Astrocyte of the cerebellum (primary cell): ENCODE measurements around the gene PPM1J.

ENCODE experiments used
- DNase-seq: peaks from one replicate; pipeline ENCODE4 v3.0.0-alpha.2; 2011; ENCODE audit warnings: low read depth
- H3K4me3 ChIP-seq: 2 replicates; pipeline ENCODE4 v1.5.1; 2011; ENCODE audit warnings: mild to moderate bottlenecking, low read depth, low read length, moderate library complexity
- in situ Hi-C: cut with HindIII; loops from 2 replicates; pipeline ENCODE4 v1.10.0; 2017; ENCODE audit warnings: low sequenced_read_pairs
- TF ChIP-seq, protein P1 (sequence below): IDR thresholded peaks from 2 replicates; pipeline ENCODE4 v1.5.1; 2012; ENCODE audit warnings: low read length, low read depth, moderate library complexity, mild to moderate bottlenecking; ENCODE audit errors: missing control alignments

The PPM1J gene

DNA sequence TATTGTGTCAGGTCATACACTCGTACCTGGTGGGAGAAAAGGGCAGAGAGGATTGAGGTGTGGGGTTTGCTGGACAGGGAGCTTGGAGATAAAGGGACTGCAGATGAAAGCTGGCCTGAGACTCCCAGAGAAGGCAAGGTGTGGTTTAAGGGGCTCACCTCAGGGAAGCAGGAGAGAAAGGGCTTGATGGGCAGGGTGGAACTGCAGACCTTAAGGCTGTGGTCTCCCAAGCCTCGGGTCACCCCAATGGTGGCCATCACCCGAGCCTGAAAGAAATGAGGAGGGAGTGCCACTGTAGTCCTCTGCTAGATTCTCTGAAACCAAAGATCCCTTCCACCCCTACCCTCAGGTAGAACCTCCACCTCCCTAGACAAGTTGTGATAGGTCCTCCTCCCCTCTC, 4.5 kb downstream of the PPM1J start:
- no peak for DNase-seq
- in situ Hi-C loops = no loop called here
- no peak overlapping the region for H3K4me3 ChIP-seq
- TF ChIP-seq, protein P1, sequence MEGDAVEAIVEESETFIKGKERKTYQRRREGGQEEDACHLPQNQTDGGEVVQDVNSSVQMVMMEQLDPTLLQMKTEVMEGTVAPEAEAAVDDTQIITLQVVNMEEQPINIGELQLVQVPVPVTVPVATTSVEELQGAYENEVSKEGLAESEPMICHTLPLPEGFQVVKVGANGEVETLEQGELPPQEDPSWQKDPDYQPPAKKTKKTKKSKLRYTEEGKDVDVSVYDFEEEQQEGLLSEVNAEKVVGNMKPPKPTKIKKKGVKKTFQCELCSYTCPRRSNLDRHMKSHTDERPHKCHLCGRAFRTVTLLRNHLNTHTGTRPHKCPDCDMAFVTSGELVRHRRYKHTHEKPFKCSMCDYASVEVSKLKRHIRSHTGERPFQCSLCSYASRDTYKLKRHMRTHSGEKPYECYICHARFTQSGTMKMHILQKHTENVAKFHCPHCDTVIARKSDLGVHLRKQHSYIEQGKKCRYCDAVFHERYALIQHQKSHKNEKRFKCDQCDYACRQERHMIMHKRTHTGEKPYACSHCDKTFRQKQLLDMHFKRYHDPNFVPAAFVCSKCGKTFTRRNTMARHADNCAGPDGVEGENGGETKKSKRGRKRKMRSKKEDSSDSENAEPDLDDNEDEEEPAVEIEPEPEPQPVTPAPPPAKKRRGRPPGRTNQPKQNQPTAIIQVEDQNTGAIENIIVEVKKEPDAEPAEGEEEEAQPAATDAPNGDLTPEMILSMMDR = no peak

DNA sequence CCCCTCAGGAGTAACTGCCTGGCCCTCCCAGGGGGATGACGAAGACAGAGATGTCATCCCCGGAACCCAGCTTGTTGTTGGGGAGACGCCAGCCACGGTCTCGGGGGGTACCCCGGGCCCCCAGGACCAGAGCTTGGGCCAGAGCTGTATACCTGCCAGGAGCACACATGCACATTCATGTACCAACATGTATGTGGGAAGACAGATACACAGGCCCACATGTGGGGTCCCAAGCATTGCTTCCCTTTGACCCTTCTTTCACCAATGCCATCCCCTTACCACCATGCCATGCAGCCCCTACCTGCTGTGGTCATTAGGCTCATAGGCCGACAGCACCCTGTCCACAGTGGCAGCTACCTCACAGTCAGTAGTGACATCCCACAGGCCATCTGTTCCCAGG, 5.0 kb downstream of the PPM1J start:
- TF ChIP-seq, protein P1 = no peak
- H3K4me3 ChIP-seq = no peak overlapping the region
- in situ Hi-C loops = no loop called here
- no peak for DNase-seq

DNA sequence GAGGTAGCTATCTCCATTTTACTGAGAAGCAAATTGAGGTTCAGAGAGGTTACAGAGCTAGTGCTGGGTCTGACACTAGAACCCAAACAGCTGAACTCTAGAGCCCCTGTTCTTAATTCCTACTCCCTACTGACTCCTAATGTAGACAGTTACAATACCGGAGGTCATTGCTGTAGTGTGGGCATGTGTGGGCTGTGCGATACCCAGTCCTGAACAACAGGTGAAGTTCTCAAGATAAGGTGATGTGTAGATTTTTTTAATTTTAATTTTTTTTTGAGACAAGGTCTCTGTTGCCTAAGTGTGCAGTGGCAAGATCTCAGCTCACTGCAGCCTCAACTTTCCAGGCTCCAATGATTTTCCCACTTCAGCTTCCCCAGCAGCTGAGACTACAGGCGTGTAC, 6.6 kb downstream of the PPM1J start:
- TF ChIP-seq, protein P1 = no peak
- DNase-seq = no peak
- H3K4me3 ChIP-seq = no peak overlapping the region
- in situ Hi-C loops = no loop called here

DNA sequence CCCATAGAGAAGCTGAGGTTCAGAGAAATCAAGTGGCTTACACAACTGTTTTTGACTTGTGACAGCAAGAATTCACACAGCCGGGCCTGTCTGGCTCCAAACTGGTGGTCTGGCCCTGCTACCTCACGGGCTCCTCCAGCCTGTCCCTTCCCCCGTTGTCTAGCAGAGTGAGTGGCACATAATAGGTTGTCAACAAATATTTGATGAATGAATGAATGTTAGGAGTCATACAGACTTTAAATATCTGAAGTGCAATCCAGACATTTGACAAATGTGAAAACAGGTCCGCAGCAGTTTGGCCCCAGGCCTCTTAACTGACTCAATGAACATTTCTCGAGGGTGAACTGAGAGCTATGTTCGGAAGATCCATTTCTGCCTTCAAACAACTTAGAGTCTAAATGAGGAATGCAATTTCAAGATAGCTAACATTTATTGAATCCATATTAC, 7.1 kb downstream of the PPM1J start:
- in situ Hi-C loops = no loop called here
- no peak overlapping the region for H3K4me3 ChIP-seq
- TF ChIP-seq, protein P1 = no peak
- DNase-seq = no peak

DNA sequence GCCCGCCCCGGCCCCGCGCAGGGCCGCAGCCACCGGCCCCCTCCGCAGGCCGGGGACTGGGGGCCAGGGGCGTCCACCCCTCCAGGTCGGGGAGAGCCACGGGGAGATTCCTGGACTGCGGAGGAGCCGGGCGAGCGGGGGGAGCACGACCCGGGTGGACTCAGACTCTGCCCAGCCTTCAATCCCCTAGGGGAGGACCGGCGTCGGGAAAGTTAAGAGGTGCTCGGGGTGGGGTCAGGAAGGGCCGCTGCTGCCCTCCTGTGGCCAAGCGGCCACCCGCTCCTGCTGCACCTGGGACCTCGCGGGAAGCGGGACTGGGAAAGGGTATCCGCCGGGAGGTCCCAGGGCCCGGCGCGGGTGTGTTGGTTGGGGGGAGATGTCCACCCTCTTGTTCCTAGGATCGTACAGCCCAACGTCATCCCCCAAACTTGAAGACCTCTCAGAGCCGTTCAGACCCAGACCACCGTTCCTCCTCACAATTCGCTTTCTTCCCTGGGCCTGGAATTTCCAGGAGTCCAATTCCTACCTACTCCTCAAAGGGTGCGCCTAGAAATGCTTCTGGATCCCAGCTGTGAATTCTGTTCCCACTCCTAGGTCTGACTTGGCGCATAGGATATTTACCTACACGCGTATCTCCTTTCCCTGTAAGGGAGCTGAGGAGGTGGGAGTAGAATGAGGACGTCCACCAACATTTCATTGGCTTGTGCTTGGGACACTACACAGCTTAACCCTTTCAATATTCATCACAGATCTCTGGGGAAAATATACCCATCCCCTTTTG, 7.7 kb downstream of the PPM1J start:
- DNase-seq = peak; percentile 60
- in situ Hi-C loops = no loop called here
- H3K4me3 ChIP-seq = peak overlapping the region; percentile 92
- TF ChIP-seq, protein P1 = peak; percentile 91

DNA sequence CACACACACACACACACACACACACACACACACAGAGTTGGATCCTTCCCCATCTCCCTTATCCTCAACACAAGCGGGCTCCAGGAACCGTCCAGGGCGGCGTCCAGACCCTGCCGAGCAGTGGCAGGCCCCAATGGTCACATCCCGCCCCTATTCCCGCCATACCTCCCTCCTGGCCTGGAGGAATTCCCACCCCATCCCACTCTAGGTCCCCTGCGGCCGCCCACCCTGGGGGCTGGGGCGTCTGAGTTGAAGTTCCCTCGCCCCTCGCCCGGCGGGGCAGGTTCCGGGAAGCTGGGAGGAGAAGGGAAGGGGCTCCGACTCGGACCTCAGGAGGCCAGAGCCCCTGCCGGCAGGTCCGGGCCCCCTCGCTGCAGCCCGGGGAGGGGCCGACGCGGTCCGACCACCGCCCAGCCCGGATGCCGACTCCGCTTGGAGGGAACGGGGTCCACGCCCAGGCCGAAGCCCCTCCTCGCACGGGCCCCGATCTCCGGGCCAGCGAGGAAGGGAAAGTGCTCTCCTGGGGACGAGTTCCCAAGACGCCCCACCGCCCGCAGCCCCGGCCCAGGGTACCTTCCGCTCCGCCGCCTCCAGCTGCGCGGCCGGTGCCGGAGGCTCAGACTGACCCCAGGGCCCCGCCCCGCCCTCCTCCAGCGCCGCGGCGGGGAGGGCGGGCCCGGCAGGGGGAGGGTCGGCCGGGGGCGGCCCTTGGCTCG, 8.5 kb downstream of the PPM1J start, which contains the start of gene RHOC:
Gene RHOC, minus strand, starts transcription at position 623 of the 716 bp plus-strand sequence. CDS start 3,328 bp downstream, outside the sequence.
- TF ChIP-seq, protein P1 = no peak
- in situ Hi-C loops = no loop called here
- H3K4me3 ChIP-seq = peak within 1 kb of the TSS; percentile 92
- no peak for DNase-seq
